NCI-H1092 treated with DMSO at 0.1 percent for 48 hours (cell line): ENCODE results near the gene USP40.

Experiments used
- DNase-seq: peaks from one replicate; lab custom pipeline; 2025; lab: John Stamatoyannopoulos, UW

Gene USP40

GRCh38 chr2:233556881-233557736 is 9.5 kb downstream of the USP40 start:
- no peak for DNase-seq

GRCh38 chr2:233553366-233553765 is 13.2 kb downstream of the USP40 start:
- DNase-seq: no peak

DNA sequence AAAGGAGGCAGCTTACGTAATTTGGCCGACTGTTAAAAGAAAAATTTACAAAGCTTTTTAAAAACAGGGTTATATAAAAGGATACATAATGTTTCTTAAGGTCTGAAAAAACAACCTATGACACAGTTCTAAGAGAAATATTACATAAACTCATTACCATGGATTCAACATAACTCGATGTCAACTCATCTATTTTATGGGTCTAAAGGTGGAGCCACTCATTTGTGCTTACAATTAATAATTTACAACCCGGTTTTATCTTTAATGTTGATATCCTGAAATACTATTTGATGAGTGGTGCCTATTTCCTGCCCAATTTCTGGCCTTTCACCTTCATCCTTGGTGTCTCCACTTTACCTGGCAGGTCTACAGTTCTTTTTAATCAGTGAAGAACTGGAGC is 15.1 kb downstream of the USP40 start:
- no peak for DNase-seq

GRCh38 chr2:233546774-233547173 is 19.8 kb downstream of the USP40 start:
- DNase-seq: no peak

DNA sequence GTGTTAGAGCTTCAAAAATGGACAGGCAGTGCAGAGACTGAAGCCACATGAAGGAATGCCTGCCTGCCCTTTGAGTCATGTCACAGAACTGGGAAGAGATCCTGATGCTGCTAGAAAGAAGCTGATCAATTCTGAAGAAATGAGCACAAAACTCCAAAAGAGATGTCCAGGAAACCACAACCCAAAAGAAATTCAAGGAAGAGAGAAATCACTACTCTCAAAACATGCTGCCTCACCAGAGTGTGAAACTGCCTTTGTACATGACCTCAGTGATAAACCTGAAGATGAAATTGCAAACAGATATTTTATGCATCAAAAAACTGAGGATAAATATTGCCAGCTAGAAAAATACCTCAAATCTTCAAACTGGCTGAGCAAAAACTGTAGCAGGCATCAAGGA is 20.5 kb downstream of the USP40 start:
- DNase-seq: no peak

DNA sequence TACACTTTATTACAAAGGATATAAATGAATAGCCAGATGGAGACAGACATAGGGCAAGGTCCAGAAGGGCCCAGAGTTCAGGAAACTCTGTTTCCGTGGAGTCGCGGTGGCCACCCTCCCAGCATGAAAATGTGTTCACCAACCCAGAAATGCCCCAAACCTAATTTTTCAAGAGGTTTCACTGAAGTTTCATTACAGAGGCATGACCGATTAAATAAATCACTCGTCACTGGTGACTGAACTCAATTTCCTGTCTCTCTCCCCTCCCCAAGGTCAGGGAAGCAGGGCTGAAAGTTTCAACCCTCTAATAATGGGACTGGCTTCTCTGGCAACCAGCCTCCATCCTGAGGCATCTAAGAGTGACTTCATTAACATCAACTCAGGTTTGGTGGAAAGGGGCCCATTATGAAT is 22.4 kb downstream of the USP40 start:
- no peak for DNase-seq

GRCh38 chr2:233542507-233542906 is 24.1 kb downstream of the USP40 start:
- DNase-seq: no peak

DNA sequence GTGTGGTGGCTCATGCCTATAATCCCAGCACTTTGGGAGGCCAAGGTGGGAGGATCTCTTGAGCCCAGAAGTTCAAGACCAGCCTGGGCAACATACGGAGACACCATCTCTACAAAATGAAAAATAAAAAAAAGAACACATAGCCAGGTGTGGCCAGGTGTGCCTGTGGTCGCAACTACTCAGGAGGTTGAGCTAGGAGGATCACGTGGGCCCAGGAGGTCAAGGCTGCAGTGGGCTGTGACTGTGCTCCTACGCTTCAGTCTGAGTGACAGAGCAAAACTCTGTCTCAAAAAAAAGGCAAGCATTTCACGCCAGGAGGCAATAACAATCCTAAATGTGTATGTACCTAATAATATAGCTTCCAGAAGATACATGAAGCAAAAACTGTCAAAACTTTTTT is 27.8 kb downstream of the USP40 start:
- no peak for DNase-seq

DNA sequence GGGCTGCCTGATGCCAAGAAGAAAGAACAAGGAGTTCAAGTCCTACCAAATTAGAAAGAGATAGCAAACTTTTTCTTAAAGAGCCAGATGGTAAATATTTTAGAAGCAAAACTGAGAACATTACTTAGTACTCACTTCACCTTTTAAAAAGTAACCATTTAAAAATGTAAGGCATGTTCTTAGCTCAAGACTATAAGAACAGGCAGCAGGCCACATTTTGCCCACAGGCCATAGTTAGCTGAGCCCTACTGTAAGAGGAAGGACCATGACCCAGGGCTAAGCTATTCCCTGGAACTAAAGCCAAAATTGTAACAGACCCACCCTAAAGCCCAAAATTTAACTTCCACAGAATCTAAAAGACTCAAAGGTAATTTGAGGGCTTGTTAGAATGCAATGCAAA is 31.3 kb downstream of the USP40 start:
- DNase-seq: no peak

DNA sequence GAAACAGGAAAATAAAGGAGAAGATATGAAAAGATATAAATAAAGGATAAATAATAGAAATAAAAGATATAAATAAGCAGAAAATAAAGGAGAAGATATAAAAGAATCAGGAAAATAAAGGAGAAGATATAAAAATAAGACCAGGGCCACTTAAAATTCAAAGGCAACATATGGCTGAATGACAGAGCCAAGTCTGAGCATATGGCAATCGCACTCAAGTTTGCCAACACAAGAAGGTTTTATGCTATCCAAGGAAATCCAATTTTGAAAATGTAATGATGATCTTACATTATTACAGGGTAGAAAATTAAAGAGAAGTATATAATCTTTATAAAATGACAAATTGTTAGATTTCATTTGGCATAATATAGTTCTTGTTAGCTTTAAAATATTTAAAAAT is 33.6 kb downstream of the USP40 start:
- DNase-seq: no peak

DNA sequence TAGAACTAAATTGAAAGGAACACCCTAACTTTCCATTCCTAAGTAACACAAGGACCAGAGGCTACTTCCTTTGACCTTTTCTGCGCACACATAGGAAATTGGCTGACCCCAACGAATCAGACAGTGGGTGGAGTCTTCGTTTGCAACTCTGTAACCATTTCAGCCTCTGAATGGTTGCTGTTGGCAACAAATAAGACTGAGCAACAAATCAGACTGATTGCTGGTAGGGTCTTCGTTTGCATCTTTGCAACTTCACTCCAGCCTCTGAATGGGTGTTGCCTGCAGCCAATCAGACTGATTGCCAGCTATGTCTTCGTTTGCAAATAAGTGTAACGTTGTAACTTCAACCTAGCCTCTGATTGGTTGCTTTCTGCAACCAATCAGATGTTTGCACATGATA is 34.6 kb downstream of the USP40 start:
- DNase-seq: no peak

GRCh38 chr2:233530381-233530780 is 36.2 kb downstream of the USP40 start:
- no peak for DNase-seq

DNA sequence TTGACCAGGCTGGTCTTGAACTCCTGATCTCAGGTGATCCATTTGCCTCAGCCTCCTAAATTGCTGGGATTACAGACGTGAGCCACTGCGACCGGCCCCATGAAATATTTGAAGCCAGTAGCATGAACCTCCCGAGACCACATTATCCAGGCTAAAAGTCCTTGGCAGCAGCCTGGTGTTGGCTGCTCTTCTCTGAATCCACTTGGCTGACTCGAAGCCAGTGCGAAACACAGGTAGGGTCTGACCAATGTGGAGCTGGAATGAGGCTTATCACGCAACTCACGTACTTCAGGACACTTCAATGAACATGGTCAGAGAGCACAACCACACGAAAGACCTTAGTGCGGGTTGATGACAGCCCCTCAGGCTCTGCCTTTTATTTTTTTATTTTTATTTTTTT is 38.4 kb downstream of the USP40 start:
- DNase-seq: no peak

DNA sequence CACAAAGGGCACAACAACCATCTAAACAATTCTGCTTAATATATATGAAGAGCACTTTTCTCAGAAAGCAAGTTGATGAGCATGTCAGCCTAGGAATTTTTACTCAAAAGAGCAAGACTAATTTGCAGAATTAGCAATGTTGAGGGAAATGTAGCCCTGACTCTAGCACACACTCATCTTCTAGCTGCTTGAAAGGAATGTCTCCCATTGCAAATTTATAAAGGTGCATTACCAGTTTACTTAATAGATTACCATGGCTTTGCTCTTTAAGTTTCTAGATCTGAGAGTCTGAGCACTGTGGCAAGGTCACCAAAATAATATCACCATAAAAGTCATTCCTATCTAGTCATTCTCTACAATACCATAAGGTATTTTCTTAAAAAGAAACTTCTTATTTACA is 40.8 kb downstream of the USP40 start:
- no peak for DNase-seq

DNA sequence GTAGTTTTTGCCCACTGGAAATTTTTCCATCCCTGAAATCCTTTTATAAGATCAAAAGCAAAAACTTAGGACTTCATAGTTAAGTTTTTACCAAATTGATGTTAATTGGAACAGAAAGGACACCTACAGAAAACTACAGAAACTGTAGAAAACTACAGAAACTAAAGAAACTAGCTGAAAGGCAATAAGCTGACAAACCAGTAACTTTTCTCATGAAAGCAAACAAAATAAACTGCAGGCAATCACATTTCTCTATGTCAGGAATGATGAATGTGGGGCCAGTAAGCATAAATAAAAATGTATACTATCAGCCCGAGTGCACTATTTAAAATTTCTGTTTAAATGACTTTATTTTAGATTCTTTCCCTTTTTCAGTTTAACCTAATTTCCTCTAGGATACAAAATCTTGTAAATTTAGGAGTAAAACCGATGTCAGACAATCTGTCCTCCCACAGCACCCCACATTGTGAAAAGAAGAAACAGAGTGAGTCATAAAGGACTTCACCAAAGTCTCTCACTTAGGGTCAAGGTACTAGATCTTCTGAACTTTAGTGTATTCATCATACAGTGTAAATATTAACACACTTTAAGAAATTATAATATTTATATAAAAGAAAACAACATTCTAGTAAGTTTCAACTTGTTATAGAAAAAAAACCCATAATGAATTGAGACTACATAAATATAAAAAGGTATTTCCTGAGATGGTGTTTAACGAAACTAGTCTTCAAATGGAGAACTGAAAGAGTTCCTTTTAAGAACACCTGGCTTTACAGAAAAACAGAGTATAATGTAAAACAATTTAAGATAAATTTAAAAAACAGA is 46.6 kb downstream of the USP40 start:
- DNase-seq: no peak

- no peak for DNase-seq
These were observed 52.5 kb downstream of the USP40 start for GRCh38 chr2:233513953-233514655.

DNA sequence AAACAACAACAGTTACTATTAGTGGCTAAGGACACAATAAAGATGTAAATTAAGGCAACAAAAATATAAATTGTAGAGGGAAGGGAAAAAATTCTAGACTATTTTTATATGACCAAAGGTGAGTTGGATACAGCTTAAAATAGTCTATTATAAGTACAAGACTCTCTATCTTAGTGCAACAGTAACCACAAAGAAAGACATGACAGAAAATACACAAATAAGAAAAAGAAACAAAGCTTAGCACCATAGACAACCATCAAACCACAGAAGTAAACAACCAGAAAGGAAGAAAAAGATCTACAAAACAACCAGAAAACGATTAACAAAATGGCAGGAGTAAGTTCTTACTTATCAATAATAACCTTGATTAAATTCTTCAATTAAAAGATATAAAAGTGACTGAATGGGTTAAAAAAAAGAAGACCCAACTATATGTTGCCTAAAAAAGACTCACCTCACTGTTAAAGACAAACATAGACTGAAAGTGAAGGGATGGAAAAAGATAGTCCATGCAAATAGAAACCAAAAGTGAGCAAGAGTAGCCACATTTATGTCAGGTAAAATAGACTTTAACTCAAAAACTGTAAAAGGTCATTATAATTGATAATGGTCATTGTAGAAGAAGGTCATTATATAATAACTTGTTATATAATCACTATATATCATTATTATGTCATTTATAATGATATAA is 62.5 kb downstream of the USP40 start:
- no peak for DNase-seq

GRCh38 chr2:233503481-233503880 is 63.1 kb downstream of the USP40 start:
- no peak for DNase-seq

DNA sequence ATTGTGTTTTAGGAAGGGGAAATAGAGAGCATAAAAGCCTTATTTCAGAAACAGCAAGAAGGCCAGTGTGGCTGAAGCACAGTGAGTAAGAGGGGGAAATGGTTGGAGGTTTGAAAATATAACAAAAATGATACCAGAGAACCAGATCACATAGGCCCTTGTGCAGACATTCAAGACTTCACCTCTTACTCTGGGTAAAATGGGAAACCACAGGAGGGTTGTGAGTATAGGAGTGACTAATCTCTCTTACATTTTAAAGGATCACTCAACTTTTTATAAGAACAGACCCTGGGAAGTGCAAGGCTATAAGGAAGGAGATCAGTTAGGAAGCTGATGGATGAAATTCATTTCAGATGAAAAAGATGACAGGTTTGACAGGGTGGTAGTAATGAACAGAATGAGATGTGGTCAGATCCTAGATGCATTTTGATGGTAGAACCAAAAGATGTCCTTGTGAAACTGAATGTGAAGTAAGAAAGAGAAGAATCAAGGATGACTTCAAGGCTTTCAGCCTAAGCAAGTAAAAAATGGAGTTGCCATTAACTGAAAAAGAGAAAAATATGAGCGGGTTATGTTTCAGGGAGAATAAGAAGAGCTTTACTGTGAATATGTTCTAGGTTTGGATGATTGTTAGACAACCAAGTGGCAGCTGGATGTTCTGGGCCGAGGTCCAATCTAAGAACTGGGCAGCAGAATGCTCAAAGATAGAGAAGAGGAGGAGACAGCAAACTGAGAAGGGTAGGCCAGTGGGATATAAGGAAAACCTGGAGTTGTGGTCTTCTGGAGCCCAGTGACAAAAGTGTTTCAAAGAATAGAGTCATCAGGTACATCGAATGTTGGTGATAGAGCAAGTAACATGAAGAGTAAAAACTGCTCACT is 65.1 kb downstream of the USP40 start:
- no peak for DNase-seq

DNA sequence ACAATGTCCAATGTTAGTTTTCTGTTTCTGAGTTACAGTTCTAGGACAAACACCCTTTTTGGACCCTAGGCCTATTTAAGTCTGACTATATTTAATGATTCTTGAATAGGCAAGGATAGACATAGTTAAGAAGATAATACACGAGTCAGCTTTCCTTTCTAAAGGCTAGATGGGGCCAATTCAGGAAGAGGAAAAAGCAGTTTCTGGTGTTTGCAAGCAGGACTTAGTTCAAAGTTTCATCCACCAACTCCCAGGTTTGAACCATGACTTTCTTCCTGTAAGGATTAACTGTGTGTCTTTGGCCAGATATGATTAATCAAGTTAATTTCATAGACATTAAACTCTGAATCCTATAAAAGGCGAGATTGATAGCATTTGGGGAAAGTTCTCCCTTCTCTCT is 66.7 kb downstream of the USP40 start:
- DNase-seq: no peak

- DNase-seq: no peak
These were observed 68.5 kb downstream of the USP40 start for GRCh38 chr2:233498126-233498525.
